K562 (cell line): Measurements from ENCODE around the gene PDZRN3. TPM values are rescaled to one million over a fixed set of nuclear protein-coding genes. Genes with fewer than 3 reads are reported as not detected.

Source experiments
- ATAC-seq: fragments of 200-7000 bp; cut with Tn5 transposase; 3 replicates; pipeline ENCODE4 v1.9.1; 2020; ENCODE audit warnings: moderate library complexity
- BruUV-seq: library from RNA; stranded (reverse); fragments of 400-500 nt; replicated peaks from 2 replicates; lab custom pipeline; 2021; lab: Mats Ljungman, UMichigan
- CTCF ChIA-PET: fragments of 300-600 bp; formaldehyde crosslinking; extraction: SDS; loops from one replicate; lab custom pipeline; 2021; ENCODE audit warnings: low intra/inter-chr PET ratio; lab: Yijun Ruan, JAX
- POLR2A ChIA-PET: fragments of 300-600, 350-650 bp; sonication (Branson Sonifier 250); formaldehyde crosslinking; extraction: SDS; loops from one replicate; lab custom pipeline; 2021; ENCODE audit warnings: antibody characterized with exemption, inconsistent platforms; lab: Yijun Ruan, JAX
- DNase-seq, 4 experiments: peaks; one replicate each; pipeline versions ENCODE4 v3.0.0 to v3.0.0-alpha.2; 2011 to 2018; ENCODE audit warnings: low spot score in 3 of 4, mixed read lengths in 3 of 4; ENCODE audit errors: extremely low read depth in 1 of 4
- FAIRE-seq: peaks from 2 replicates; lab custom pipeline; 2011; peaks lifted over from hg19 to GRCh38; lab: Jason Lieb, UNC
- H2AFZ ChIP-seq: 2 replicates; pipeline ENCODE4 v1.6.0; 2011; ENCODE audit warnings: low read depth, low read length, control low read depth, inconsistent platforms
- H3K27ac ChIP-seq: fragments of 200-600 bp; 3 replicates; pipeline ENCODE4 v1.8.0; 2011; ENCODE audit warnings: low read depth, mild to moderate bottlenecking, control low read depth, inconsistent platforms, low read length, moderate library complexity, mixed read lengths; ENCODE audit errors: extremely low read depth
- H3K27me3 ChIP-seq, 2 experiments: fragments of 300-600 bp in 1 of 2; 2 replicates in 1 of 2; 3 replicates in 1 of 2; pipeline versions ENCODE4 v1.6.0 to v1.8.0; 2011; ENCODE audit warnings: inconsistent platforms in 2 of 2, low read length in 2 of 2, mild to moderate bottlenecking in 1 of 2, mixed read lengths in 1 of 2, moderate library complexity in 1 of 2; ENCODE audit not compliant: control insufficient read depth in 2 of 2, insufficient read depth in 2 of 2
- H3K36me3 ChIP-seq: fragments of 300-600 bp; 3 replicates; pipeline ENCODE4 v1.8.0; 2011; ENCODE audit warnings: mild to moderate bottlenecking, low read length, inconsistent platforms; ENCODE audit not compliant: control insufficient read depth, insufficient read depth
- H3K4me1 ChIP-seq, 2 experiments: fragments of 200-600 bp in 1 of 2; replicated peaks in 1 of 2; 2 replicates in 1 of 2; 3 replicates in 1 of 2; pipeline versions ENCODE4 v1.5.1 to v1.8.0; 2011; ENCODE audit warnings: inconsistent platforms in 2 of 2, low read length in 2 of 2, mild to moderate bottlenecking in 1 of 2, mixed read lengths in 1 of 2, moderate library complexity in 1 of 2; ENCODE audit not compliant: control insufficient read depth in 2 of 2, insufficient read depth in 2 of 2
- H3K4me2 ChIP-seq: 2 replicates; pipeline ENCODE4 v1.6.1; 2011; ENCODE audit warnings: low read length, control low read depth, inconsistent platforms, mixed read lengths; ENCODE audit not compliant: insufficient read depth
- H3K4me3 ChIP-seq: fragments of 200-600 bp; sonication (generic), shearing (Covaris generic); 2 replicates; pipeline ENCODE4 v1.5.1; 2016; ENCODE audit warnings: control low read depth, inconsistent platforms
- H3K79me2 ChIP-seq: fragments of 200-600 bp; 3 replicates; pipeline ENCODE4 v1.8.0; 2011; ENCODE audit warnings: low read length, inconsistent platforms; ENCODE audit not compliant: control insufficient read depth, insufficient read depth
- H3K9ac ChIP-seq, 2 experiments: 2 replicates each; pipeline versions ENCODE4 v1.6.0 to v1.6.1; 2011; ENCODE audit warnings: low read depth in 2 of 2, low read length in 2 of 2, control low read depth in 1 of 2, inconsistent platforms in 1 of 2, mild to moderate bottlenecking in 1 of 2, mixed read lengths in 1 of 2; ENCODE audit not compliant: insufficient read depth in 1 of 2
- H3K9me1 ChIP-seq: one replicate; pipeline ENCODE4 v1.6.0; 2011; ENCODE audit warnings: inconsistent platforms, mild to moderate bottlenecking, low read length, moderate library complexity; ENCODE audit not compliant: control insufficient read depth, insufficient read depth
- H3K9me3 ChIP-seq: replicated peaks from 2 replicates; pipeline ENCODE4 v1.5.1; 2011; ENCODE audit warnings: low read depth, low read length, inconsistent platforms; ENCODE audit not compliant: control insufficient read depth, insufficient read depth
- H4K20me1 ChIP-seq: replicated peaks from 2 replicates; pipeline ENCODE4 v1.6.1; 2011; ENCODE audit warnings: low read length, inconsistent platforms, mixed read lengths; ENCODE audit not compliant: control insufficient read depth, insufficient read depth
- CCNT2 ChIP-seq: IDR thresholded peaks from 2 replicates; pipeline ENCODE4 v1.6.1; 2011; ENCODE audit warnings: borderline replicate concordance, low read depth, mild to moderate bottlenecking, moderate library complexity, mixed read lengths, low read length; ENCODE audit not compliant: insufficient read length; ENCODE audit errors: extremely low read depth
- CREB1 ChIP-seq, 2 experiments: sonication (generic) in 1 of 2; formaldehyde crosslinking in 1 of 2; IDR thresholded peaks; 2 replicates each; pipeline versions ENCODE4 v1.6.1 to v1.8.0; 2012 to 2022; ENCODE audit warnings: inconsistent platforms in 1 of 2, mild to moderate bottlenecking in 1 of 2, missing genetic modification reagents in 1 of 2, moderate library complexity in 1 of 2
- FUS ChIP-seq: fragments of 200-400 bp; formaldehyde crosslinking; optimal IDR thresholded peaks from 2 replicates; pipeline ENCODE3; 2017; ENCODE audit warnings: low read depth, low read length
- MAFF ChIP-seq: IDR thresholded peaks from 2 replicates; pipeline ENCODE4 v1.6.1; 2012; ENCODE audit warnings: low read length, improper control_type of control experiment
- MECOM ChIP-seq: fragments of 250-450 bp; sonication (Bioruptor Pico); IDR thresholded peaks from 2 replicates; pipeline ENCODE4 v1.8.0; 2022; ENCODE audit warnings: inconsistent platforms
- NELFE ChIP-seq: IDR thresholded peaks from 2 replicates; pipeline ENCODE4 v1.6.1; 2011; ENCODE audit warnings: mild to moderate bottlenecking; ENCODE audit not compliant: insufficient read depth, insufficient read length
- NFATC3 ChIP-seq: fragments of 450-650 bp; IDR thresholded peaks from 2 replicates; pipeline ENCODE4 v1.6.1; 2017; ENCODE audit warnings: mild to moderate bottlenecking
- PHF21A ChIP-seq: fragments of 450-650 bp; IDR thresholded peaks from 2 replicates; pipeline ENCODE4 v1.6.1; 2017; ENCODE audit warnings: low read depth, borderline replicate concordance
- POLR2A ChIP-seq: fragments of 450-650 bp; conservative IDR thresholded peaks from 2 replicates; pipeline ENCODE4 v1.6.1; 2016
- TBL1XR1 ChIP-seq, 2 experiments: IDR thresholded peaks; 2 replicates each; pipeline ENCODE4 v1.6.1; 2012; ENCODE audit warnings: improper control_type of control experiment in 2 of 2, low read length in 2 of 2, mild to moderate bottlenecking in 1 of 2
- TCF7L2 ChIP-seq: fragments of 150-350 bp; IDR thresholded peaks from 2 replicates; pipeline ENCODE4 v1.6.1; 2016; ENCODE audit warnings: low read depth, mild to moderate bottlenecking, low read length, moderate library complexity
- ZKSCAN3 ChIP-seq: fragments of 250-450 bp; sonication (Bioruptor Pico); IDR thresholded peaks from 2 replicates; pipeline ENCODE4 v1.4.0; 2020
- ZNF778 ChIP-seq: fragments of 450-650 bp; formaldehyde crosslinking; IDR thresholded peaks from 2 replicates; pipeline ENCODE4 v1.4.0; 2020; ENCODE audit warnings: mild to moderate bottlenecking, moderate library complexity
- WGBS: fragments of 100-300 bp; shearing (Covaris generic); methylation state at CpG from one replicate; pipeline ENCODE4 v1.1.6; 2016; ENCODE audit warnings: low coverage, mixed read lengths; ENCODE audit not compliant: insufficient coverage; ENCODE audit errors: missing lambda C conversion rate; 5-methylcytosine and 5-hydroxymethylcytosine counted together
- in situ Hi-C: fragments of 300-500 bp; cut with MboI; formaldehyde crosslinking; loops from 4 replicates; pipeline ENCODE4 v1.15.0; 2018; ENCODE audit warnings: inconsistent platforms, mixed read lengths
- intact Hi-C: fragments of 100-400 bp; cut with micrococcal nuclease; formaldehyde crosslinking; loops from 2 replicates; pipeline ENCODE4 v1.14.2; 2022
- polyA plus RNA-seq, 8 experiments: library from polyadenylated mRNA; depleted of rRNA in 4 of 8; stranded (reverse) in 5 of 8; unstranded in 3 of 8; fragments of >200 nt; fragmentation: Nextera tagmentation in 2 of 8; fragmentation: Illumina TruSeq in 1 of 8; extraction: Ambion mirVana in 2 of 8; extraction: Trizol in 1 of 8; gene quantifications; 2 replicates each; pipeline versions ENCODE4 v1.2.1 to v1.2.3, GENCODE V29; 2011 to 2014; ENCODE audit warnings: inconsistent platforms in 1 of 8, missing spikeins in 1 of 8
- total RNA-seq, 7 experiments: library from RNA; depleted of rRNA in 6 of 7; stranded (reverse); fragments of >200 nt in 6 of 7; fragmentation: Illumina TruSeq in 2 of 7; extraction: Trizol in 2 of 7; gene quantifications; 2 replicates each; pipeline versions ENCODE4 v1.2.1 to v1.2.3, GENCODE V29; 2011 to 2021; ENCODE audit warnings: low replicate concordance in 1 of 7
- TF ChIP-seq, protein P1 (sequence below): fragments of 450-650 bp; conservative IDR thresholded peaks from 2 replicates; pipeline ENCODE4 v1.6.1; 2016; ENCODE audit warnings: missing genetic modification characterization, low read depth, mild to moderate bottlenecking, missing compliant biosample characterization, moderate library complexity
- TF ChIP-seq, protein P2 (sequence below): sonication (generic); formaldehyde crosslinking; IDR thresholded peaks from 2 replicates; pipeline ENCODE4 v1.8.0; 2023; ENCODE audit warnings: missing genetic modification reagents, mild to moderate bottlenecking, borderline replicate concordance
- TF ChIP-seq, protein P3 (sequence below): fragments of 250-450 bp; sonication (Bioruptor Pico); IDR thresholded peaks from 2 replicates; pipeline ENCODE4 v1.8.0; 2022; ENCODE audit warnings: moderate library complexity, mild to moderate bottlenecking, inconsistent platforms

The PDZRN3 gene
- total and polyA plus RNA-seq, 9 of the 15 experiments (the other 6 are each of a cell fraction or from before 2014, with no cell fraction given) = 0.16 TPM; not detected in 8

DNA sequence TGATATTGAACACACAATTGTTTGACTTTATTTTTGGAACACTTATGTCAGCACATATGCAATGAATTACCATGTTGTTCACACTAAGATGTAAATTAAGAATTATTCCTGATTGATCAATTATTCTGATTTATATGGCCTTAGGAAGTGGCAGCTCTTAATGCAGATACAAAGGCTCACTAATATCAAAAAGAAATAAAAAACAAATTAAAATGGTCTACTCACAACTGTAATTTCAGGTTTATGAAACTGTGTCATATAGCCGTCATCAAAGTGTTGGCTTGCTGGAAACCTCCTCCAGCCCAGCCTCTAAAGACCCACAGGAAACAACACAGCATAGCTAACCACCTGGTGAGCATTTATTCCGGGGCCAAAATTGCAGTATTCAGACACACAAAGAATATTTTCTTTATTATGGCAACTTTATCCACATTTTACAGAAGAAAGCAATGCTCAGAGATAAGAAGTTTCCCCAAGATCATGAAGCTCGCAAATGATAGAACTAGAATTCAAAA, 33.4 kb downstream of the PDZRN3 start:
- Histone ChIP-seq H3K36me3 (no peaks in the 10 kb centered on the region), H3K79me2 (no peaks in the 10 kb centered on the region), H2AFZ (no peak overlapping the region), H4K20me1 (no peaks in the 10 kb centered on the region), H3K9me3 (no peaks in the 10 kb centered on the region), H3K4me3 (no peak overlapping the region), H3K9ac (no peak overlapping the region), H3K27ac (no peak overlapping the region), H3K27me3 (no peaks in the 10 kb centered on the region), H3K4me2 (no peak overlapping the region), H3K4me1 (no peaks in the 10 kb centered on the region), H3K9me1 (no peaks in the 10 kb centered on the region)
- ChIA-PET CTCF (no interaction called here), POLR2A (no interaction called here)
- TF ChIP-seq ZKSCAN3 (no peak), NELFE (no peak), TCF7L2 (no peak), POLR2A (no peak), PHF21A (no peak), MECOM (CRISPR knock-in tag) (no peak), CCNT2 (no peak), ZNF778 (no peak), NFATC3 (no peak), FUS (no peak), MAFF (no peak), CREB1 (IDR thresholded peaks at IDR 0.05) (no peak), CREB1 (CRISPR knock-in tag; IDR thresholded peaks at IDR 0.05) (no peak), TBL1XR1 (IDR thresholded peaks at IDR 0.05; ENCODE audit: low read length in 2 of 2) (no peak)
- TF ChIP-seq, protein P1, sequence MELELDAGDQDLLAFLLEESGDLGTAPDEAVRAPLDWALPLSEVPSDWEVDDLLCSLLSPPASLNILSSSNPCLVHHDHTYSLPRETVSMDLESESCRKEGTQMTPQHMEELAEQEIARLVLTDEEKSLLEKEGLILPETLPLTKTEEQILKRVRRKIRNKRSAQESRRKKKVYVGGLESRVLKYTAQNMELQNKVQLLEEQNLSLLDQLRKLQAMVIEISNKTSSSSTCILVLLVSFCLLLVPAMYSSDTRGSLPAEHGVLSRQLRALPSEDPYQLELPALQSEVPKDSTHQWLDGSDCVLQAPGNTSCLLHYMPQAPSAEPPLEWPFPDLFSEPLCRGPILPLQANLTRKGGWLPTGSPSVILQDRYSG = no peak
- TF ChIP-seq, protein P2, sequence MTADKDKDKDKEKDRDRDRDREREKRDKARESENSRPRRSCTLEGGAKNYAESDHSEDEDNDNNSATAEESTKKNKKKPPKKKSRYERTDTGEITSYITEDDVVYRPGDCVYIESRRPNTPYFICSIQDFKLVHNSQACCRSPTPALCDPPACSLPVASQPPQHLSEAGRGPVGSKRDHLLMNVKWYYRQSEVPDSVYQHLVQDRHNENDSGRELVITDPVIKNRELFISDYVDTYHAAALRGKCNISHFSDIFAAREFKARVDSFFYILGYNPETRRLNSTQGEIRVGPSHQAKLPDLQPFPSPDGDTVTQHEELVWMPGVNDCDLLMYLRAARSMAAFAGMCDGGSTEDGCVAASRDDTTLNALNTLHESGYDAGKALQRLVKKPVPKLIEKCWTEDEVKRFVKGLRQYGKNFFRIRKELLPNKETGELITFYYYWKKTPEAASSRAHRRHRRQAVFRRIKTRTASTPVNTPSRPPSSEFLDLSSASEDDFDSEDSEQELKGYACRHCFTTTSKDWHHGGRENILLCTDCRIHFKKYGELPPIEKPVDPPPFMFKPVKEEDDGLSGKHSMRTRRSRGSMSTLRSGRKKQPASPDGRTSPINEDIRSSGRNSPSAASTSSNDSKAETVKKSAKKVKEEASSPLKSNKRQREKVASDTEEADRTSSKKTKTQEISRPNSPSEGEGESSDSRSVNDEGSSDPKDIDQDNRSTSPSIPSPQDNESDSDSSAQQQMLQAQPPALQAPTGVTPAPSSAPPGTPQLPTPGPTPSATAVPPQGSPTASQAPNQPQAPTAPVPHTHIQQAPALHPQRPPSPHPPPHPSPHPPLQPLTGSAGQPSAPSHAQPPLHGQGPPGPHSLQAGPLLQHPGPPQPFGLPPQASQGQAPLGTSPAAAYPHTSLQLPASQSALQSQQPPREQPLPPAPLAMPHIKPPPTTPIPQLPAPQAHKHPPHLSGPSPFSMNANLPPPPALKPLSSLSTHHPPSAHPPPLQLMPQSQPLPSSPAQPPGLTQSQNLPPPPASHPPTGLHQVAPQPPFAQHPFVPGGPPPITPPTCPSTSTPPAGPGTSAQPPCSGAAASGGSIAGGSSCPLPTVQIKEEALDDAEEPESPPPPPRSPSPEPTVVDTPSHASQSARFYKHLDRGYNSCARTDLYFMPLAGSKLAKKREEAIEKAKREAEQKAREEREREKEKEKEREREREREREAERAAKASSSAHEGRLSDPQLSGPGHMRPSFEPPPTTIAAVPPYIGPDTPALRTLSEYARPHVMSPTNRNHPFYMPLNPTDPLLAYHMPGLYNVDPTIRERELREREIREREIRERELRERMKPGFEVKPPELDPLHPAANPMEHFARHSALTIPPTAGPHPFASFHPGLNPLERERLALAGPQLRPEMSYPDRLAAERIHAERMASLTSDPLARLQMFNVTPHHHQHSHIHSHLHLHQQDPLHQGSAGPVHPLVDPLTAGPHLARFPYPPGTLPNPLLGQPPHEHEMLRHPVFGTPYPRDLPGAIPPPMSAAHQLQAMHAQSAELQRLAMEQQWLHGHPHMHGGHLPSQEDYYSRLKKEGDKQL (CRISPR knock-in tag) = no peak
- TF ChIP-seq, protein P3, sequence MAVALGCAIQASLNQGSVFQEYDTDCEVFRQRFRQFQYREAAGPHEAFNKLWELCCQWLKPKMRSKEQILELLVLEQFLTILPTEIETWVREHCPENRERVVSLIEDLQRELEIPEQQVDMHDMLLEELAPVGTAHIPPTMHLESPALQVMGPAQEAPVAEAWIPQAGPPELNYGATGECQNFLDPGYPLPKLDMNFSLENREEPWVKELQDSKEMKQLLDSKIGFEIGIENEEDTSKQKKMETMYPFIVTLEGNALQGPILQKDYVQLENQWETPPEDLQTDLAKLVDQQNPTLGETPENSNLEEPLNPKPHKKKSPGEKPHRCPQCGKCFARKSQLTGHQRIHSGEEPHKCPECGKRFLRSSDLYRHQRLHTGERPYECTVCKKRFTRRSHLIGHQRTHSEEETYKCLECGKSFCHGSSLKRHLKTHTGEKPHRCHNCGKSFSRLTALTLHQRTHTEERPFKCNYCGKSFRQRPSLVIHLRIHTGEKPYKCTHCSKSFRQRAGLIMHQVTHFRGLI (CRISPR knock-in tag) = no peak
- DNase-seq = no peak
- 3% methylated on average over 3 of the region's 3 CpGs for WGBS
- FAIRE-seq = no peak
- BruUV-seq = no TSS peak
- ATAC-seq = no peak
- intact Hi-C loops (no loop called here), in situ Hi-C loops (no loop called here)
